HG03432 (cell line): ENCODE measurements around the gene PTPN6.
"Not testable (repeated sequence)": the region's sequence is repeated elsewhere in the genome, so short reads cannot be mapped to it uniquely, and the experiment has no call there.

ENCODE experiments used
- ATAC-seq: cut with Tn5 transposase; IDR thresholded peaks from one replicate; pipeline ENCODE4 v1.9.1; 2021; ENCODE audit warnings: mild to moderate bottlenecking, moderate library complexity; ENCODE audit not compliant: unreplicated experiment

Gene PTPN6

GRCh38 chr12:6950811-6951540 lies at the start of gene PTPN6:
TSS of gene PTPN6 (plus strand) at chr12:6951356. CDS start at chr12:6951513, 157 bp downstream.
- peak; percentile 20 for ATAC-seq

- no peak for ATAC-seq
Measured at GRCh38 chr12:6902448-6902847, 48.7 kb upstream of the PTPN6 start.

- no peak for ATAC-seq
Measured at GRCh38 chr12:6903722-6904121, 47.4 kb upstream of the PTPN6 start.

GRCh38 chr12:6904280-6905276 lies 46.6 kb upstream of the PTPN6 start, which contains the start of gene LRRC23:
TSS of gene LRRC23 (plus strand) at chr12:6904822. CDS start at chr12:6905634, 812 bp downstream.
- peak; percentile 93 for ATAC-seq

GRCh38 chr12:6905414-6906040 lies 45.6 kb upstream of the PTPN6 start:
- no peak for ATAC-seq

GRCh38 chr12:6908141-6908540 lies 43.0 kb upstream of the PTPN6 start:
- not testable (repeated sequence) for ATAC-seq

- no peak for ATAC-seq
Measured at GRCh38 chr12:6909421-6910145, 41.6 kb upstream of the PTPN6 start.

- no peak for ATAC-seq
Measured at GRCh38 chr12:6912164-6912935, 38.8 kb upstream of the PTPN6 start.

- ATAC-seq, result peak; percentile 82
Measured at GRCh38 chr12:6914246-6914946, 36.8 kb upstream of the PTPN6 start, which contains the start of gene ENO2. TSS of gene ENO2 (plus strand) at chr12:6914580. CDS start at chr12:6915833, 1,253 bp downstream.

- ATAC-seq, result no peak
Measured at GRCh38 chr12:6914947-6915788, 36.0 kb upstream of the PTPN6 start.

- ATAC-seq, result no peak
Measured at GRCh38 chr12:6915789-6916285, 35.3 kb upstream of the PTPN6 start.

- no peak for ATAC-seq
Measured at GRCh38 chr12:6916426-6917200, 34.5 kb upstream of the PTPN6 start.

GRCh38 chr12:6917491-6918231 lies 33.5 kb upstream of the PTPN6 start:
- no peak for ATAC-seq

- no peak for ATAC-seq
Measured at GRCh38 chr12:6919588-6919987, 31.6 kb upstream of the PTPN6 start.

- ATAC-seq, result no peak
Measured at GRCh38 chr12:6921539-6921938, 29.6 kb upstream of the PTPN6 start.
